ENCODE results near the gene SPEM1. TPM values are rescaled to one million over a fixed set of nuclear protein-coding genes. Genes with fewer than 3 reads are reported as not detected.

Gene SPEM1
- total and polyA plus RNA-seq, 9 donors: not detected

GRCh38 chr17:7425316-7425715 lies 5.2 kb downstream of the SPEM1 start, which contains the start of gene SPEM2:
Gene SPEM2 (plus strand): TSS chr17:7425616. CDS start chr17:7425689, 73 bp downstream.
- H3K9me3 ChIP-seq: no peaks in the 10 kb centered on the region
- H3K27me3 ChIP-seq: no peaks in the 10 kb centered on the region
- no peak for TF ChIP-seq EP300 (IDR thresholded peaks at IDR 0.05)
- TF ChIP-seq POLR2A (IDR thresholded peaks at IDR 0.05): no peak
- no peak for TF ChIP-seq CTCF (IDR thresholded peaks at IDR 0.05)
- H3K27ac ChIP-seq: no peak within 1 kb of the TSS
- intact Hi-C loops (cut with DNase I): no loop called here
- WGBS, 3 donors: 82 to 87% (median 82%) methylated on average over 7 of the region's 7 CpGs
- no peaks in the 10 kb centered on the region for H3K36me3 ChIP-seq
- no peaks in the 10 kb centered on the region for H3K4me1 ChIP-seq (ENCODE audit: insufficient read depth)
- H3K4me3 ChIP-seq: no peak within 1 kb of the TSS
- no peak for DNase-seq

GRCh38 chr17:7425756-7426155 lies 5.6 kb downstream of the SPEM1 start:
- intact Hi-C loops (cut with DNase I): no loop called here
- TF ChIP-seq POLR2A (IDR thresholded peaks at IDR 0.05): no peak
- no peak for TF ChIP-seq EP300 (IDR thresholded peaks at IDR 0.05)
- TF ChIP-seq CTCF (IDR thresholded peaks at IDR 0.05): no peak
- 82 to 89% (median 83%) methylated on average over 8 of the region's 8 CpGs for WGBS, 3 donors
- no peak for DNase-seq
- H3K27ac ChIP-seq: no peak overlapping the region
- H3K27me3 ChIP-seq: no peaks in the 10 kb centered on the region
- H3K9me3 ChIP-seq: no peaks in the 10 kb centered on the region
- no peaks in the 10 kb centered on the region for H3K36me3 ChIP-seq
- no peak overlapping the region for H3K4me3 ChIP-seq
- H3K4me1 ChIP-seq (ENCODE audit: insufficient read depth): no peaks in the 10 kb centered on the region

GRCh38 chr17:7426203-7426863 lies 6.2 kb downstream of the SPEM1 start:
- Histone ChIP-seq H3K36me3 (no peaks in the 10 kb centered on the region), H3K9me3 (no peaks in the 10 kb centered on the region), H3K27me3 (no peaks in the 10 kb centered on the region), H3K4me1 (ENCODE audit: insufficient read depth) (no peaks in the 10 kb centered on the region), H3K27ac (no peak overlapping the region), H3K4me3 (no peak overlapping the region)
- no peak for DNase-seq
- intact Hi-C loops (cut with DNase I): no loop called here
- no peak for TF ChIP-seq POLR2A (IDR thresholded peaks at IDR 0.05)
- no peak for TF ChIP-seq EP300 (IDR thresholded peaks at IDR 0.05)
- TF ChIP-seq CTCF (IDR thresholded peaks at IDR 0.05): no peak
- 93 to 95% (median 94%) methylated on average over 30 to 33 of the region's 33 CpGs for WGBS, 3 donors

- Histone ChIP-seq H3K4me3 (no peak overlapping the region), H3K36me3 (no peaks in the 10 kb centered on the region), H3K4me1 (ENCODE audit: insufficient read depth) (no peaks in the 10 kb centered on the region), H3K27me3 (no peaks in the 10 kb centered on the region), H3K27ac (no peak overlapping the region), H3K9me3 (no peaks in the 10 kb centered on the region)
- TF ChIP-seq EP300 (IDR thresholded peaks at IDR 0.05): no peak
- 89 to 92% (median 91%) methylated on average over 26 to 29 of the region's 29 CpGs for WGBS, 3 donors
- no peak for DNase-seq
- intact Hi-C loops (cut with DNase I): no loop called here
Measured at GRCh38 chr17:7426896-7427489, 6.9 kb downstream of the SPEM1 start.

- no peaks in the 10 kb centered on the region for H3K9me3 ChIP-seq
- TF ChIP-seq CTCF (IDR thresholded peaks at IDR 0.05) (no peak), EP300 (IDR thresholded peaks at IDR 0.05) (no peak), POLR2A (IDR thresholded peaks at IDR 0.05) (no peak)
- 79 to 88% (median 82%) methylated on average over 7 of the region's 7 CpGs for WGBS, 3 donors
- no peaks in the 10 kb centered on the region for H3K4me1 ChIP-seq (ENCODE audit: insufficient read depth)
- DNase-seq: no peak
- H3K36me3 ChIP-seq: no peaks in the 10 kb centered on the region
- no peaks in the 10 kb centered on the region for H3K27me3 ChIP-seq
- H3K4me3 ChIP-seq: no peak overlapping the region
- no peak overlapping the region for H3K27ac ChIP-seq
- intact Hi-C loops (cut with DNase I): no loop called here
Measured at GRCh38 chr17:7427549-7427948, 7.4 kb downstream of the SPEM1 start.
